CD14-positive monocyte (primary cell): ENCODE measurements around the gene DAB2IP. TPM values are rescaled to one million over a fixed set of nuclear protein-coding genes. Genes with fewer than 3 reads are reported as not detected.

Experiments
- DNase-seq, 3 donors: peaks; one replicate each; pipeline ENCODE4 v3.0.0-alpha.2; 2011 to 2022
- H2AFZ ChIP-seq: 2 replicates; pipeline ENCODE4 v1.6.0; 2012; ENCODE audit warnings: mild to moderate bottlenecking, low read depth, low read length, inconsistent platforms; ENCODE audit not compliant: insufficient read depth, poor library complexity, severe bottlenecking
- H3K27ac ChIP-seq, 2 donors: 1 replicate in 1 of 2; 2 replicates in 1 of 2; pipeline ENCODE4 v1.5.1; 2012 to 2013; ENCODE audit warnings: low read length in 2 of 2, control low read depth in 1 of 2, inconsistent platforms in 1 of 2, low read depth in 1 of 2, mild to moderate bottlenecking in 1 of 2
- H3K27me3 ChIP-seq, 2 donors: one replicate each; pipeline versions ENCODE4 v1.6.0 to v1.6.1; 2011 to 2013; ENCODE audit warnings: low read length in 2 of 2; ENCODE audit not compliant: control insufficient read depth in 2 of 2, insufficient read depth in 2 of 2
- H3K36me3 ChIP-seq, 2 donors: replicated peaks in 1 of 2; 1 replicate in 1 of 2; 2 replicates in 1 of 2; pipeline versions ENCODE4 v1.5.1 to v1.6.1; 2012 to 2013; ENCODE audit warnings: low read length in 2 of 2, control low read depth in 1 of 2, inconsistent platforms in 1 of 2, mild to moderate bottlenecking in 1 of 2; ENCODE audit not compliant: insufficient read depth in 2 of 2, control insufficient read depth in 1 of 2
- H3K4me1 ChIP-seq, 2 donors: 1 replicate in 1 of 2; 2 replicates in 1 of 2; pipeline versions ENCODE4 v1.5.1 to v1.6.1; 2012 to 2013; ENCODE audit warnings: low read length in 2 of 2, control low read depth in 1 of 2, inconsistent platforms in 1 of 2, mild to moderate bottlenecking in 1 of 2, moderate library complexity in 1 of 2; ENCODE audit not compliant: insufficient read depth in 2 of 2, control insufficient read depth in 1 of 2
- H3K4me2 ChIP-seq: replicated peaks from 2 replicates; pipeline ENCODE3; 2012; ENCODE audit warnings: low read length, moderate library complexity, mild to moderate bottlenecking; ENCODE audit not compliant: poor library complexity, severe bottlenecking; ENCODE audit errors: extremely low read depth
- H3K4me3 ChIP-seq, 3 experiments: fragments of 200-600 bp in 1 of 3; sonication (generic) in 1 of 3; replicated peaks in 1 of 3; 1 replicate in 2 of 3; 2 replicates in 1 of 3; pipeline ENCODE4 v1.5.1; 2011 to 2013; ENCODE audit warnings: low read length in 3 of 3, mild to moderate bottlenecking in 3 of 3, control low read depth in 2 of 3, low read depth in 2 of 3, inconsistent platforms in 1 of 3, moderate library complexity in 1 of 3
- H3K79me2 ChIP-seq: 2 replicates; pipeline ENCODE4 v1.6.0; 2012; ENCODE audit warnings: mild to moderate bottlenecking, control low read depth, inconsistent platforms, low read length, moderate library complexity; ENCODE audit not compliant: insufficient read depth
- H3K9ac ChIP-seq: 2 replicates; pipeline ENCODE4 v1.6.0; 2017; ENCODE audit warnings: low read length, mild to moderate bottlenecking; ENCODE audit not compliant: insufficient read depth, poor library complexity, severe bottlenecking
- H3K9me3 ChIP-seq, 2 donors: replicated peaks in 1 of 2; 1 replicate in 1 of 2; 2 replicates in 1 of 2; pipeline versions ENCODE4 v1.5.1 to v1.6.1; 2012 to 2013; ENCODE audit warnings: low read length in 2 of 2, control low read depth in 1 of 2; ENCODE audit not compliant: control insufficient read depth in 1 of 2, insufficient read depth in 1 of 2
- H4K20me1 ChIP-seq: 2 replicates; pipeline ENCODE4 v1.6.0; 2012; ENCODE audit warnings: mild to moderate bottlenecking, low read length, control low read depth, moderate library complexity; ENCODE audit not compliant: insufficient read depth
- H3K27ac Mint-ChIP-seq, 7 donors: one replicate each; pipeline ENCODE4 v1.8.0; 2020; ENCODE audit warnings: mild to moderate bottlenecking in 7 of 7, mixed read lengths in 7 of 7, moderate library complexity in 6 of 7, inconsistent platforms in 2 of 7
- H3K27me3 Mint-ChIP-seq, 3 donors: one replicate each; pipeline ENCODE4 v1.8.0; 2021 to 2022; ENCODE audit warnings: low read depth in 3 of 3, mild to moderate bottlenecking in 3 of 3, mixed read lengths in 3 of 3, moderate library complexity in 3 of 3, inconsistent platforms in 1 of 3
- H3K36me3 Mint-ChIP-seq, 2 donors: one replicate each; pipeline ENCODE4 v1.8.0; 2020; ENCODE audit warnings: mixed read lengths in 2 of 2, inconsistent platforms in 1 of 2, mild to moderate bottlenecking in 1 of 2
- H3K4me1 Mint-ChIP-seq: one replicate; pipeline ENCODE4 v1.8.0; 2020; ENCODE audit warnings: mild to moderate bottlenecking, mixed read lengths
- H3K4me3 Mint-ChIP-seq, 2 donors: one replicate each; pipeline ENCODE4 v1.8.0; 2020; ENCODE audit warnings: mild to moderate bottlenecking in 2 of 2, mixed read lengths in 2 of 2, moderate library complexity in 1 of 2
- H3K9me3 Mint-ChIP-seq, 7 donors: one replicate each; pipeline ENCODE4 v1.8.0; 2020 to 2022; ENCODE audit warnings: mixed read lengths in 7 of 7, mild to moderate bottlenecking in 6 of 7, moderate library complexity in 6 of 7, inconsistent platforms in 2 of 7
- CTCF ChIP-seq: fragments of 200-600 bp; IDR thresholded peaks from one replicate; pipeline ENCODE4 v1.8.0; 2022; ENCODE audit warnings: antibody characterized with exemption, mild to moderate bottlenecking
- WGBS: methylation state at CpG from one replicate; pipeline ENCODE4 v1.1.5; 2013; ENCODE audit warnings: missing lambda C conversion rate; ENCODE audit not compliant: insufficient coverage; 5-methylcytosine and 5-hydroxymethylcytosine counted together
- intact Hi-C, 2 donors: fragments of 100-400 bp; cut with micrococcal nuclease; formaldehyde crosslinking; loops; one replicate each; pipeline versions ENCODE4 v1.15.0 to v1.15.1; 2023
- polyA plus RNA-seq, 3 donors: library from polyadenylated mRNA; depleted of rRNA in 1 of 3; unstranded in 2 of 3; stranded (reverse) in 1 of 3; fragments of 300-500 nt in 2 of 3; fragments of >200 nt in 1 of 3; fragmentation: Illumina TruSeq in 2 of 3; gene quantifications; 1 replicate in 2 of 3; 2 replicates in 1 of 3; pipeline ENCODE4 v1.2.3, GENCODE V29; 2012 to 2021

DAB2IP gene
- polyA plus RNA-seq, 3 donors: 0.13 TPM; not detected in 2

GRCh38 chr9:121797081-121797480 is 145.6 kb downstream of the DAB2IP start:
- Histone ChIP-seq H3K36me3 (no peaks in the 10 kb centered on the region), H3K27me3 (peaks cover 2% of the 10 kb centered on the region in 2 donors), H3K4me3 (no peak overlapping the region), H3K9ac (no peak overlapping the region), H3K27ac (no peak overlapping the region), H2AFZ (no peak overlapping the region), H3K79me2 (no peaks in the 10 kb centered on the region), H3K4me2 (no peak overlapping the region), H3K9me3 (no peaks in the 10 kb centered on the region), H4K20me1 (no peaks in the 10 kb centered on the region), H3K4me1 (no peaks in the 10 kb centered on the region)
- Mint-ChIP-seq H3K27me3 (peaks cover 1 to 6% (median 5%) of the 10 kb centered on the region in 3 donors), H3K36me3 (no peaks in the 10 kb centered on the region), H3K4me1 (no peaks in the 10 kb centered on the region), H3K4me3 (no peak overlapping the region), H3K9me3 (peaks cover 0 to 2% (median 0%) of the 10 kb centered on the region in 7 donors), H3K27ac (no peak overlapping the region)
- DNase-seq: no peak
- intact Hi-C loops: no loop called here
- 50% methylated on average over 1 of the region's 2 CpGs for WGBS
- no peak for TF ChIP-seq CTCF

GRCh38 chr9:121798941-121799340 is 147.5 kb downstream of the DAB2IP start:
- Histone ChIP-seq H3K36me3 (no peaks in the 10 kb centered on the region), H3K9ac (no peak overlapping the region), H3K4me1 (no peaks in the 10 kb centered on the region), H3K27me3 (peaks cover 2% of the 10 kb centered on the region in 2 donors), H3K27ac (no peak overlapping the region), H3K4me2 (no peak overlapping the region), H4K20me1 (no peaks in the 10 kb centered on the region), H2AFZ (no peak overlapping the region), H3K4me3 (no peak overlapping the region), H3K79me2 (no peaks in the 10 kb centered on the region), H3K9me3 (no peaks in the 10 kb centered on the region)
- DNase-seq: no peak
- TF ChIP-seq CTCF: no peak
- no peak overlapping the region for H3K27ac Mint-ChIP-seq
- intact Hi-C loops: no loop called here
- H3K9me3 Mint-ChIP-seq: peaks cover 0 to 6% (median under 1%) of the 10 kb centered on the region in 7 donors
- no peaks in the 10 kb centered on the region for H3K36me3 Mint-ChIP-seq
- H3K27me3 Mint-ChIP-seq: peaks cover 1 to 6% (median 6%) of the 10 kb centered on the region in 3 donors
- no peaks in the 10 kb centered on the region for H3K4me1 Mint-ChIP-seq
- H3K4me3 Mint-ChIP-seq: no peak overlapping the region
- whole genome bisulfite sequencing: 90% methylated on average over 3 of the region's 5 CpGs
